B cell (primary cell): ENCODE measurements around the gene NOTCH1. TPM values are rescaled to one million over a fixed set of nuclear protein-coding genes. Genes with fewer than 3 reads are reported as not detected.

Experiments
- ATAC-seq: fragments of 200-7000 bp; cut with Tn5 transposase; one replicate; pipeline ENCODE4 v1.10.0; 2021; ENCODE audit warnings: low read depth, mild to moderate bottlenecking, moderate number of reproducible peaks, moderate library complexity
- CTCF ChIA-PET: fragments of 350-600 bp; sonication (Branson Sonifier 250); formaldehyde crosslinking; loops from one replicate; lab custom pipeline; 2021; ENCODE audit warnings: antibody characterized with exemption, inconsistent platforms; lab: Charles Lee
- POLR2A ChIA-PET: fragments of 350-600 bp; sonication (Branson Sonifier 250); formaldehyde crosslinking; loops from one replicate; lab custom pipeline; 2021; ENCODE audit warnings: antibody characterized with exemption; lab: Charles Lee
- DNase-seq: peaks from one replicate; pipeline ENCODE4 v3.0.0; 2013
- H2AFZ ChIP-seq: 2 replicates; pipeline ENCODE4 v1.6.1; 2012; ENCODE audit warnings: mild to moderate bottlenecking, low read depth, low read length; ENCODE audit not compliant: insufficient read depth, poor library complexity, severe bottlenecking
- H3K27ac ChIP-seq, 2 donors: 1 replicate in 1 of 2; 2 replicates in 1 of 2; pipeline ENCODE4 v1.5.1; 2012 to 2013; ENCODE audit warnings: low read length in 2 of 2, mild to moderate bottlenecking in 2 of 2, moderate library complexity in 1 of 2
- H3K27me3 ChIP-seq, 4 experiments: fragments of 200-600 bp in 1 of 4; sonication (generic) in 1 of 4; replicated peaks in 1 of 4; 1 replicate in 2 of 4; 2 replicates in 2 of 4; pipeline versions ENCODE4 v1.6.1 to v1.7.0; 2013 to 2016; ENCODE audit warnings: low read length in 3 of 4, mild to moderate bottlenecking in 2 of 4, mixed read lengths in 1 of 4, moderate library complexity in 1 of 4; ENCODE audit not compliant: insufficient read depth in 4 of 4, control insufficient read depth in 3 of 4; ENCODE audit errors: control extremely low read depth in 1 of 4
- H3K36me3 ChIP-seq, 2 experiments: replicated peaks in 1 of 2; 1 replicate in 1 of 2; 2 replicates in 1 of 2; pipeline versions ENCODE4 v1.6.1 to v1.7.1; 2013; ENCODE audit warnings: low read length in 1 of 2; ENCODE audit not compliant: insufficient read depth in 2 of 2, control insufficient read depth in 1 of 2; ENCODE audit errors: control extremely low read depth in 1 of 2, extremely low read depth in 1 of 2
- H3K4me1 ChIP-seq, 2 donors: fragments of 200-600 bp in 1 of 2; sonication (generic) in 1 of 2; 1 replicate in 1 of 2; 2 replicates in 1 of 2; pipeline versions ENCODE4 v1.5.1 to v1.6.1; 2013 to 2017; ENCODE audit warnings: low read length in 2 of 2; ENCODE audit not compliant: control insufficient read depth in 2 of 2, insufficient read depth in 2 of 2
- H3K4me2 ChIP-seq: replicated peaks from 2 replicates; pipeline ENCODE3; 2012; ENCODE audit warnings: mild to moderate bottlenecking, low read depth, low read length; ENCODE audit not compliant: poor library complexity, severe bottlenecking
- H3K4me3 ChIP-seq, 5 experiments: fragments of 200-600 bp in 1 of 5; sonication (generic) in 1 of 5; 1 replicate in 3 of 5; 2 replicates in 2 of 5; pipeline versions ENCODE4 v1.5.1 to v1.7.0; 2011 to 2016; ENCODE audit warnings: low read length in 4 of 5, mild to moderate bottlenecking in 4 of 5, low read depth in 2 of 5, control low read depth in 1 of 5, moderate library complexity in 1 of 5; ENCODE audit not compliant: insufficient read depth in 1 of 5; ENCODE audit errors: control extremely low read depth in 1 of 5, extremely low read depth in 1 of 5
- H3K79me2 ChIP-seq: fragments of 200-600 bp; sonication (generic); one replicate; pipeline ENCODE4 v1.6.0; 2016; ENCODE audit warnings: low read length; ENCODE audit not compliant: control insufficient read depth, insufficient read depth
- H3K9ac ChIP-seq: fragments of 200-600 bp; sonication (generic); 2 replicates; pipeline ENCODE4 v1.6.1; 2017; ENCODE audit warnings: mild to moderate bottlenecking, low read length, moderate library complexity
- H3K9me3 ChIP-seq, 3 donors: one replicate each; pipeline versions ENCODE4 v1.6.1 to v1.7.1; 2013; ENCODE audit warnings: low read length in 2 of 3; ENCODE audit not compliant: control insufficient read depth in 2 of 3, insufficient read depth in 1 of 3; ENCODE audit errors: control extremely low read depth in 1 of 3
- H4K20me1 ChIP-seq: 2 replicates; pipeline ENCODE4 v1.6.0; 2012; ENCODE audit warnings: mild to moderate bottlenecking, low read length; ENCODE audit not compliant: insufficient read depth, control insufficient read depth, poor library complexity, severe bottlenecking
- H3K27ac Mint-ChIP-seq: one replicate; pipeline ENCODE4 v1.8.0; 2021; ENCODE audit warnings: mixed read lengths
- H3K27me3 Mint-ChIP-seq: one replicate; pipeline ENCODE4 v1.8.0; 2021; ENCODE audit warnings: mixed read lengths
- H3K4me1 Mint-ChIP-seq: one replicate; pipeline ENCODE4 v1.8.0; 2021; ENCODE audit warnings: mixed read lengths
- H3K4me3 Mint-ChIP-seq: one replicate; pipeline ENCODE4 v1.8.0; 2021; ENCODE audit warnings: mixed read lengths
- H3K9me3 Mint-ChIP-seq: one replicate; pipeline ENCODE4 v1.8.0; 2022; ENCODE audit warnings: mixed read lengths; ENCODE audit not compliant: insufficient read depth
- EZH2 ChIP-seq: IDR thresholded peaks from 2 replicates; pipeline ENCODE4 v1.6.1; 2012; ENCODE audit warnings: borderline replicate concordance, low read depth, mild to moderate bottlenecking, moderate library complexity, low read length; ENCODE audit not compliant: insufficient read depth, poor library complexity, severe bottlenecking
- WGBS: methylation state at CpG from one replicate; pipeline ENCODE4 v1.1.5; 2013; ENCODE audit warnings: missing lambda C conversion rate; ENCODE audit not compliant: insufficient coverage; 5-methylcytosine and 5-hydroxymethylcytosine counted together
- intact Hi-C: fragments of 100-400 bp; cut with micrococcal nuclease; formaldehyde crosslinking; loops from one replicate; pipeline ENCODE4 v1.10.0; 2022
- polyA plus RNA-seq: library from polyadenylated mRNA; depleted of rRNA; stranded (reverse); fragments of >200 nt; gene quantifications from 2 replicates; pipeline ENCODE4 v1.2.3, GENCODE V29; 2012
- total RNA-seq, 2 donors: library from RNA; stranded (reverse); fragments of 120-200 nt in 1 of 2; gene quantifications; 1 replicate in 1 of 2; 2 replicates in 1 of 2; pipeline versions ENCODE4 v1.2.3 to v1.2.4, GENCODE V29; 2013 to 2022
- TF ChIP-seq, protein P1 (sequence below): fragments of 200-600 bp; IDR thresholded peaks from one replicate; pipeline ENCODE4 v1.8.0; 2022; ENCODE audit warnings: antibody characterized with exemption, mild to moderate bottlenecking

The NOTCH1 gene
- total and polyA plus RNA-seq, 2 donors (not counting 1 experiment from before 2014, with no cell fraction given): 16.6 to 38.5 TPM

- Histone ChIP-seq H3K4me1 (peaks cover 6 to 12% of the 10 kb centered on the region in 2 donors), H4K20me1 (peaks cover 10% of the 10 kb centered on the region), H3K36me3 (no peaks in the 10 kb centered on the region), H3K79me2 (peaks cover under 1% of the 10 kb centered on the region), H3K27me3 (peaks cover 0 to 10% (median 2%) of the 10 kb centered on the region in 4 experiments), H3K9ac (no peak overlapping the region), H3K4me2 (no peak overlapping the region), H3K4me3 (no peak overlapping the region), H3K9me3 (no peaks in the 10 kb centered on the region), H3K27ac (no peak overlapping the region), H2AFZ (no peak overlapping the region)
- WGBS: 94% methylated on average over 12 of the region's 17 CpGs
- H3K27ac Mint-ChIP-seq: no peak overlapping the region
- H3K27me3 Mint-ChIP-seq: no peaks in the 10 kb centered on the region
- H3K4me1 Mint-ChIP-seq: peaks cover 2% of the 10 kb centered on the region
- H3K9me3 Mint-ChIP-seq: no peaks in the 10 kb centered on the region
- POLR2A ChIA-PET: no interaction called here
- intact Hi-C loops: no loop called here
- no peak for ATAC-seq
- no peak for TF ChIP-seq EZH2
- TF ChIP-seq, protein P1, sequence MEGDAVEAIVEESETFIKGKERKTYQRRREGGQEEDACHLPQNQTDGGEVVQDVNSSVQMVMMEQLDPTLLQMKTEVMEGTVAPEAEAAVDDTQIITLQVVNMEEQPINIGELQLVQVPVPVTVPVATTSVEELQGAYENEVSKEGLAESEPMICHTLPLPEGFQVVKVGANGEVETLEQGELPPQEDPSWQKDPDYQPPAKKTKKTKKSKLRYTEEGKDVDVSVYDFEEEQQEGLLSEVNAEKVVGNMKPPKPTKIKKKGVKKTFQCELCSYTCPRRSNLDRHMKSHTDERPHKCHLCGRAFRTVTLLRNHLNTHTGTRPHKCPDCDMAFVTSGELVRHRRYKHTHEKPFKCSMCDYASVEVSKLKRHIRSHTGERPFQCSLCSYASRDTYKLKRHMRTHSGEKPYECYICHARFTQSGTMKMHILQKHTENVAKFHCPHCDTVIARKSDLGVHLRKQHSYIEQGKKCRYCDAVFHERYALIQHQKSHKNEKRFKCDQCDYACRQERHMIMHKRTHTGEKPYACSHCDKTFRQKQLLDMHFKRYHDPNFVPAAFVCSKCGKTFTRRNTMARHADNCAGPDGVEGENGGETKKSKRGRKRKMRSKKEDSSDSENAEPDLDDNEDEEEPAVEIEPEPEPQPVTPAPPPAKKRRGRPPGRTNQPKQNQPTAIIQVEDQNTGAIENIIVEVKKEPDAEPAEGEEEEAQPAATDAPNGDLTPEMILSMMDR: no peak
- no peak for DNase-seq
- CTCF ChIA-PET: interaction anchor here (0.6 to 9.0 kb wide), 9 partner anchors 44 to 841 kb away, joined by 3 to 153 read pairs (median 3); no protein-coding TSS in a partner anchor
- H3K4me3 Mint-ChIP-seq: no peak overlapping the region
Observed at GRCh38 chr9:136489731-136490130, 56.1 kb downstream of the NOTCH1 start.

DNA sequence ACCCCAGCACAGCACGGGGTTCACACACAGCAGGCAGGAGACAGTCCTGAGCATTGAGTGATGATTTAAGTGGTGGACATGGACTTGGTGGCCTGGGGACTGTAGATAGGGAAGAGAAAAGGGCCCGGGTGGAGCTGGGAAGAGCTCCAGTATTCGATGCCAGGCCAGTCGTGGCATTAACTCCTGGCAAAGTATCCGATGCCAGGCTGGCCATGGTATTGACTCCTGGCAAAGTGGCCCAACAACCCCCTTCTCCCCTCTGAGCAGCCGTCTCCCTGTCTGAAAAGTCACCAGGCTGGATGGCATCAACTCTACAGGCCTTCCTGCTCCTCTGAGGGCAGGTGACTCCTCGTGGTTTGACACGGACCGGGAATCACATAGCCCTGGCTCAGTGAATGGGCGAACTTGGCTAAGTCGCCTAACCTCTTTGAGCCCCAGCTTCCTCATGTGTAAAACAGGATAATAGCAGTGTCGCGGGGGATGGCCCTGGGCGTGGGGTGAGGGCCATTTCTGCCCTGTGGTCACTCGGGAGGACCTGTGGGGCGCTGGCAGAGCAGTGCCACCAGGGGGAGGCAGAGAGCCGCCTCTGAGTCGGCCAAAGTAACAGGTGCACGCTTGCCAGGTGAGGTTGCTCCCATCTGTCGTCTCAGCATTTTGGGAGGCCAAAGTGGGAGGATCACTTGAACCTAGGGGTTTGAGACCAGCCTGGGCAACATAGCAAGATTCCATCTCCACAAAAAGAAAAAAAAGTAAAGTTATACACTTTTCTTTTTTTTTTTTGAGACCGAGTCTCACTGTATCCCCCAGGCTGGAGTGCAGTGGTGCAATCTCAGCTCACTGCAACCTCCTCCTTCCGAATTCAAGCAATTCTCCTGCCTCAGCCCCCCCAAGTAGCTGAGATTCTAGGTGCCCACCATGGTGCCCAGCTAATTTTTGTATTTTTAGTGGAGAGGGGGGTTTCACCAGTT is 57.3 kb downstream of the NOTCH1 start:
- peaks cover 6% of the 10 kb centered on the region for H3K4me1 Mint-ChIP-seq
- H3K79me2 ChIP-seq: peaks cover 5% of the 10 kb centered on the region
- DNase-seq (peak; percentile 81), ATAC-seq (peak; percentile 52)
- no peak overlapping the region for H2AFZ ChIP-seq
- intact Hi-C loops: no loop called here
- H3K9me3 ChIP-seq: no peaks in the 10 kb centered on the region
- H3K27ac ChIP-seq: no peak overlapping the region
- no peak overlapping the region for H3K27ac Mint-ChIP-seq
- CTCF ChIA-PET: interaction anchor here (0.7 to 9.0 kb wide), 12 partner anchors 41 to 156 kb away, joined by 3 to 153 read pairs (median 6); no protein-coding TSS in a partner anchor
- no peak overlapping the region for H3K9ac ChIP-seq
- WGBS: 37% methylated on average over 19 of the region's 22 CpGs
- TF ChIP-seq, protein P1: peak; percentile 97
- no peak for TF ChIP-seq EZH2
- POLR2A ChIA-PET: no interaction called here
- H3K4me3 Mint-ChIP-seq: no peak overlapping the region
- peaks cover 14 to 20% of the 10 kb centered on the region in 2 donors for H3K4me1 ChIP-seq
- peaks cover 20% of the 10 kb centered on the region for H4K20me1 ChIP-seq
- no peaks in the 10 kb centered on the region for H3K36me3 ChIP-seq
- H3K4me3 ChIP-seq: no peak overlapping the region
- no peaks in the 10 kb centered on the region for H3K9me3 Mint-ChIP-seq
- no peaks in the 10 kb centered on the region for H3K27me3 Mint-ChIP-seq
- H3K27me3 ChIP-seq: peaks cover 0 to 10% (median 2%) of the 10 kb centered on the region in 4 experiments
- no peak overlapping the region for H3K4me2 ChIP-seq
